CD4-positive, alpha-beta T cell treated with Interleukin-6 for 4 hours (primary cell): Measurements from ENCODE around the gene NTF4.
A peak's percentile ranks its signal among the peaks of the same experiment; 100 is the strongest.
"Not testable (repeated sequence)": the region's sequence is repeated elsewhere in the genome, so short reads cannot be mapped to it uniquely, and the experiment has no call there.

Source experiments
- DNase-seq: peaks from one replicate; pipeline ENCODE4 v3.0.0-alpha.2; 2020; ENCODE audit warnings: mixed read lengths

The NTF4 gene

GRCh38 chr19:49086296-49086695 is 21.7 kb upstream of the NTF4 start:
- DNase-seq: no peak

GRCh38 chr19:49085868-49086232 is 21.2 kb upstream of the NTF4 start:
- no peak for DNase-seq

- DNase-seq: peak; percentile 100
These were observed 20.6 kb upstream of the NTF4 start, which contains the start of gene SNRNP70 for GRCh38 chr19:49085020-49085867. Gene SNRNP70, plus strand, starts transcription at chr19:49085451. Its CDS starts 964 bp downstream, at chr19:49086415.

- DNase-seq: no peak
These were observed 19.8 kb upstream of the NTF4 start for GRCh38 chr19:49084206-49085019.

- no peak for DNase-seq
These were observed 16.7 kb upstream of the NTF4 start for GRCh38 chr19:49081273-49081672.

- no peak for DNase-seq
These were observed 15.8 kb upstream of the NTF4 start for GRCh38 chr19:49080392-49080791.

- not testable (repeated sequence) for DNase-seq
These were observed 10.3 kb upstream of the NTF4 start for GRCh38 chr19:49074869-49075268.

- DNase-seq: peak; percentile 18
These were observed 9.1 kb upstream of the NTF4 start for GRCh38 chr19:49073514-49074378.

- peak; percentile 12 for DNase-seq
These were observed 7.4 kb upstream of the NTF4 start for GRCh38 chr19:49071860-49072547.

- no peak for DNase-seq
These were observed 5.8 kb upstream of the NTF4 start for GRCh38 chr19:49070416-49070815.

- no peak for DNase-seq
These were observed 4.4 kb upstream of the NTF4 start for GRCh38 chr19:49069026-49069425.

- no peak for DNase-seq
These were observed 2.9 kb upstream of the NTF4 start for GRCh38 chr19:49067554-49067953.

- DNase-seq: no peak
These were observed 1.4 kb upstream of the NTF4 start for GRCh38 chr19:49065905-49066512.

GRCh38 chr19:49064029-49064629 is 489 bp downstream of the NTF4 start:
- DNase-seq: no peak

- no peak for DNase-seq
These were observed 3.2 kb downstream of the NTF4 start for GRCh38 chr19:49061445-49061844.

GRCh38 chr19:49061000-49061399 is 3.6 kb downstream of the NTF4 start:
- no peak for DNase-seq

GRCh38 chr19:49059053-49059452 is 5.6 kb downstream of the NTF4 start:
- DNase-seq: no peak

- no peak for DNase-seq
These were observed 6.1 kb downstream of the NTF4 start for GRCh38 chr19:49058562-49058961.

- peak; percentile 66 for DNase-seq
These were observed 6.9 kb downstream of the NTF4 start, which contains the start of gene CGB7 for GRCh38 chr19:49057636-49058234. Gene CGB7, minus strand, starts transcription at chr19:49057749. Its CDS starts 2,374 bp downstream, at chr19:49055375.

GRCh38 chr19:49056902-49057596 is 7.6 kb downstream of the NTF4 start:
- peak; percentile 7 for DNase-seq
